Measurements from ENCODE around the gene CCM2L.

The CCM2L gene

GRCh38 chr20:32062776-32063170 is 52.5 kb downstream of the CCM2L start:
- DNase-seq = no peak

- no peak for DNase-seq
These were observed 53.5 kb downstream of the CCM2L start for GRCh38 chr20:32063695-32064094.

GRCh38 chr20:32064667-32065066 is 54.4 kb downstream of the CCM2L start:
- no peak for DNase-seq

- DNase-seq = no peak
These were observed 57.1 kb downstream of the CCM2L start for GRCh38 chr20:32067234-32067821.

GRCh38 chr20:32068174-32068573 is 57.9 kb downstream of the CCM2L start:
- no peak for DNase-seq

GRCh38 chr20:32069711-32070110 is 59.5 kb downstream of the CCM2L start:
- DNase-seq = no peak

GRCh38 chr20:32070282-32070681 is 60.0 kb downstream of the CCM2L start:
- no peak for DNase-seq

GRCh38 chr20:32070690-32071213 is 60.5 kb downstream of the CCM2L start:
- DNase-seq = no peak

- DNase-seq = no peak
These were observed 61.3 kb downstream of the CCM2L start for GRCh38 chr20:32071395-32072167.

- DNase-seq = no peak
These were observed 62.0 kb downstream of the CCM2L start for GRCh38 chr20:32072168-32072750.

- DNase-seq = no peak
These were observed 65.3 kb downstream of the CCM2L start for GRCh38 chr20:32075534-32075933.

- no peak for DNase-seq
These were observed 67.0 kb downstream of the CCM2L start for GRCh38 chr20:32077190-32077589.

GRCh38 chr20:32078322-32078721 is 68.1 kb downstream of the CCM2L start:
- no peak for DNase-seq

GRCh38 chr20:32078791-32079190 is 68.6 kb downstream of the CCM2L start:
- no peak for DNase-seq

GRCh38 chr20:32079655-32080109 is 69.4 kb downstream of the CCM2L start:
- DNase-seq = no peak

GRCh38 chr20:32080783-32081182 is 70.5 kb downstream of the CCM2L start:
- no peak for DNase-seq

All from NCI-H2107 (cell line).